NCI-H345 treated with DMSO at 0.1 percent for 48 hours (cell line): ENCODE measurements around the gene DTNA.

Experiments
- DNase-seq: peaks from one replicate; lab custom pipeline; 2025; ENCODE audit not compliant: unreplicated experiment; lab: John Stamatoyannopoulos, UW

The DTNA gene

DNA sequence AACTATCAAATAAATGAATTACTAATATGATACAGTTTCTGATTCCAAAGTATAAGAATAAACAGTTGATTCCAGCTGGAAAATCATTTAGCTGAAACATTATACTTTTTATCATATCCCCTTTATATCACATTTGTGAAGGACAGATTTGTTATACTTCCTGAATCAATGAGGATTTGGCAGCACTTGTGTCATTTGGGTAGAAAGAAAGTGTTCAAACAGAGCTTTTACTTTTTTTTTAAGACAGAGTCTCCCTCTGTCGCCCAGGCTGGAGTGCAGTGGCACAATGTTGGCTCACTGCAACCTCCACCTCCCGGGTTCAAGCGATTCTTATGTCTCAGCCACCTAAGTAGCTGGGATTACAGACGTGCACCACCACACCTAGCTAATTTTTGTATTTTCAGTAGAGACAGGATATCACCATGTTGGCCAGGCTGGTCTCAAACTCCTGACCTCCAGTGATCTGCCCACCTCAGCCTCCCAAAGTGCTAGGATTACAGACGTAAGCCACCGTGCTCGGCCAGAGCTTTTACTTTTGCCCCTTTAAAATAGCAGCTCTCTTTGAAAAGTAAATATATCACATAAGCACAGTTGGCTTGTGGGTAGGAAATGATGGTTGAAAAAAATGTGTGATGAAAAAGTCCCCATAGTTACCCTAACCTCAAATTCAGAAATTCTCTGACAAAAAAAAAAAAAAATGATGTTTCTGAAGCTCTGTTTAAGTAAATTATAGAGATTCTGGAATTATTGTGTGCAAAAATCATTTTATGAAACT, 95.2 kb downstream of the DTNA start:
- no peak for DNase-seq

GRCh38 chr18:34805878-34806351, 95.8 kb downstream of the DTNA start:
- no peak for DNase-seq

DNA sequence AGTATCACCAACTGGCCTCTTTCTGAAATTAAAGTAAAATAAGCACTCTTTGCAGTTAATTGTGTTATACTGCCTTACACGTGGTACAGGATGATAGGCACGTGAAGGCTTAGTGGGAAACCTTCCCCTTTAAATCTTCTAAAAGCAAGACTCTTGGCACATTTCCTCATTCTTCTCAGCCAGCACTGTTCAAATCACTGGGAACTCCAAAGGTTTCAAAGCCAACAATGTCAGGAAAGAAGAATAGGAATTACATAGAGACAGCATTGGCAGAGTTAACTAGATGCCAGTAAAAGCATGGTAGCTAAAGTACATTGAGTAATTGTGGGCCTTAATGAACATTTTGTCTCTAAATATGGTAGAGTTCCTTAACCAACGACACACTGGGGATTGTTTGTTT, 96.4 kb downstream of the DTNA start:
- no peak for DNase-seq

DNA sequence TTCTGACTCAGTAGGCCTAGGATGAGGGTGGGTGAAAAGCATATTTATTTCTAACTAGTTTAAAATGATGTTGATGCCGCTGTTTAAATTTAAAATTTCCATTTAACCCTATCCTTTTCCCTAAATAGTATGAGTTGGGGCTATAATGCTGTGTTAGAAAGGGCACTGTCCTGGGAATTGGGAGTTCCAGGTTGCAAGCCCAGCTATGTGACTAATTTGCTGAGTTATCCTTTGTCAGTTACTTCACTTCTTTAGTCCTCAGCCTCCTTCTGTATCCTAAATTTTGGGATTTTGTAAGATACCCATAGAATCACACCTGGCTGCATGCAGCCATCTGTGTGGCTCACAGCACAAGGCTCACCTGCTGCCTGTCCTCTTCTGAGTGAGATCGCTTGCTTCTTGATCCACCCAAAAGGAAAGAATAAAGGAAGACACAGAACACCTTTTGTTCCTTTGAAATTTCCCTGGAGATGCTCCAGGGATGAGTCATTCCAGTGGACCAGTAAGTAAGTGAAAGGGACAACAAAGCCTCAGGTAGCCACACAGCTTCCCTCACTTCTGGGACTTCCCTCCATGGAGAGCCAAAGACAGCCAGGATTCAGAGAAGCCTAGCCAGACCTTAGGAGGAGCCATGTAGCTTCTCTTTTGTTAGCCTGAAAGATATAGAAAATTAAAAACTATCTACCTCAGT, 97.2 kb downstream of the DTNA start:
- DNase-seq, result no peak

DNA sequence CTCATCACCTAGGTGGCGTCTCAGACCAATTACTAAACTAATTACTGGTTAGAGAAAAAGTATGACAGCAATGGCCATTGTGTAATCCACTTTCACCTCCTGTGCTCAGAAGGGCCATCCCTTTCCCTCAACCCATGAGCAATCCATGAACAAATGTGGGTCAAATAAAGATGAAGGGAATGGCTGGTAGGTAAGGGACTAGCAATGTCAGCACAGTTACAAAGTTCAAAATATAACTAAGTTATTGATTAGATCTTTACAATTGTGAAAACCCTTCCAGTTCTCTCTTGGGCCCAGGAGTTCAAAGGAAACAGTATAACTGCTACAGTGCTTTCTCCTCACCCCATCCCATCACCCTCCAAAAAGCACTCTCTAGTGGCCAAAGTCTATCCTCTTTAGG, 98.3 kb downstream of the DTNA start:
- no peak for DNase-seq

DNA sequence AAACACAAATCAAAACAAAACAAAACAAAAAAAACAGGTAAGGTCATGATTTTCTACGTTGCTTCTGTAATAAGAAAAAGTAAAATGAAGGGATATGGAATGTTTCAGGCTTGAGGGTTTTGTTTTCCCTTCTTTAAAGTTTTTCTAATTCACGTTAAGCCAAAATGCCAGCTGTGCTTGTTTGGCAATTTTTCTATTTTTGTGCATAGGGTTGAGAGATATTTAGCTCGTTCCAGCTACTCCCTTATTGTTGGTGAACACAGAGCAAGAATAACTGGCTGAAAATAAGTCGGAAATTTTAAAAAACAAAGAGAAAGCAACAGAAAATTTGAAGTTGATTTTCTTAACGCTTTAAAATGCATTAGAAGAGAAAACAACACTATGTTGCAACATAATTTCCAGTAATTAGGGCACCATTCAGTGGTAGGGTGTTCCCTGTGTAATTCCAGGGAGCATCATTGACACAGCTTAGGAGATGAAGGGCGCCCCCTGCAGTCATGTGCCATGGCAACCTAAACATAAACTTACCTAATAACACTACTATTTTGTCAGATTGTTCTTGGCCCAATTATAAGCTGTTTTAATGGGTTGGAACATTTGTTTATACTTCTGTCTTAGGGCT, 99.5 kb downstream of the DTNA start:
- DNase-seq, result peak; percentile 3

DNA sequence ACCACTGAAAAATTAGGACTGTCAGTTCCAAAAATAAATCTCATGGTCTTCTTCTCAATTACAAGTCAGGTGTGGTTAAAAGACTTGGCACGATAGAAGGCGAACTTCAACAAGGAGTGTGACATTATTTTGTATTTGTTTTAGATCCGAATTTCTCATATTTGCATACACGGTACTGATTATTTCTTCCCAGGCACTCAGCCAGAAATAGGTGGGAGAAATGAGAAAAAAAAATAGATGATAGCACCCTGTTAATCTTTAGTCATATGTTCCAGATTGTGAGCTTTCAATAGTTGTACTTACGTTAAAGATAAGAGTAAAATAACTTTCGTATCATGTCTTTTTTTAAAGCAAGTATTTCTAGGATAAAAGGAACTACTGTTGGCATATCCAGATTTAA, 106.1 kb downstream of the DTNA start:
- no peak for DNase-seq

- no peak for DNase-seq
Observed at GRCh38 chr18:34817636-34818035, 107.5 kb downstream of the DTNA start.

- no peak for DNase-seq
Observed at GRCh38 chr18:34818064-34818463, 108.0 kb downstream of the DTNA start.

GRCh38 chr18:34820360-34821065, 110.4 kb downstream of the DTNA start:
- DNase-seq, result no peak

DNA sequence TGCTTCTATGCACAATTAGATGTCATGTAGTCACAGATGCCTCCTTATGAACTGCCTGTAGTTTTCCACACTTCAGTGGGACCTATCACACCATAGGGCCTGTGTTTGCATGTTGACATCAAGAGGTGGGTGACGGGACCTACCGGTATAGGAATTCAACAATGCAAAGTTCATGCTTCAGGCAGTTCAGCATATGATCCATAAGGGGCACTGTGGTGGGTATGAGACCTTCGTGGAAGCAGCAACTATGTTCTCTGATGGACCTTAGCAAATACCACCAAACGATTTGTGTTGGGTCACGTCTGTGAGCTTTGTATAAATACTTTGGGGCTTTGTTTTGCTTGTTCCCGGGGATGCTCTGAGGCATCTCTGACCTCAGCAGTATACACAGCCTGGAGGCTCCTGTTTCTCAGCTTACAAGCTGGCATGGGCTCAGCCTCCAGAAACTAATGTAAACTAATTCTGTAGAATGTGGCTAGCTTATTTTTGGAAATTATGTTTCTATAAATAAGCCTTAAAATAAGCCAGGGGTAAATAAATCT, 111.6 kb downstream of the DTNA start:
- no peak for DNase-seq

- DNase-seq, result no peak
Observed at GRCh38 chr18:34828093-34828492, 118.0 kb downstream of the DTNA start.

GRCh38 chr18:34834897-34835296, 124.8 kb downstream of the DTNA start:
- DNase-seq, result no peak

DNA sequence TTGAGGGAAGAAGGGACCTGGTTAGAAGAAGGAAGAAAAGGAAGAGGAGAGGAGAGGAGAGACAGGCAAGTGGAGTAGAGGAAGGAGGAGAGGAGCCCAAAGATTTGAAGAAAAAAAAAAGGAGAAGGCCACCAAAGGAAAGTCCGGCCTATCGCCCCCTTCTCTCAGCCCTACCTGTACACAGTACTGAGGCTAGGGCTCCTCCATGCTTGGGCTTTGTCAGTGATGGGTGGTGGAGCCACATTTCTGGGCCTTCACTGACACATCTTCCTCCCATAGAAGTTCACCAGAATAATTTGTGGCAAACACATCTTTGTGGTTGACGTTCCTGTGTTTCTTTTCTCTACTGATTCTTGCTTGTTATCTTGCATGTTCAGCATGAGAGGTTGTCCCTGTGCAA, 125.4 kb downstream of the DTNA start:
- DNase-seq, result no peak

GRCh38 chr18:34837769-34838272, 127.7 kb downstream of the DTNA start:
- DNase-seq, result no peak

DNA sequence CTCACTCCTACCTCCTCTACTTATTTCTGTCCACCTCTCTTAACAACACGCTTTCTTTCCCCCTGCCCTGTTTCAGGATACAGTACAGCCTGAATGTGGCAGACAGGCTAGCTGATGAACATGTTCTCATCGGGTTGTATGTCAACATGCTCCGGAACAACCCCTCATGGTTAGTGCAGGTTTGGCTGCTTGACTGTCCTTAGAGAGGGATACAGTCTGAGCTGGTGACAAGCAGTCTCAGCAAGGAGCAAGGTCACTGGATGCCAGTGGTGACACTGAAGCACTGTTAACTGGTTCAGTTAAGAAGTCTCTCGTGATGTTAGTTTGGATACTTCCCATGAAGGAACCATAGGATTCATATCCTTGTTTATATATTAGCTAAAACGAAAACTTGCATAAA, 128.6 kb downstream of the DTNA start:
- DNase-seq, result no peak

DNA sequence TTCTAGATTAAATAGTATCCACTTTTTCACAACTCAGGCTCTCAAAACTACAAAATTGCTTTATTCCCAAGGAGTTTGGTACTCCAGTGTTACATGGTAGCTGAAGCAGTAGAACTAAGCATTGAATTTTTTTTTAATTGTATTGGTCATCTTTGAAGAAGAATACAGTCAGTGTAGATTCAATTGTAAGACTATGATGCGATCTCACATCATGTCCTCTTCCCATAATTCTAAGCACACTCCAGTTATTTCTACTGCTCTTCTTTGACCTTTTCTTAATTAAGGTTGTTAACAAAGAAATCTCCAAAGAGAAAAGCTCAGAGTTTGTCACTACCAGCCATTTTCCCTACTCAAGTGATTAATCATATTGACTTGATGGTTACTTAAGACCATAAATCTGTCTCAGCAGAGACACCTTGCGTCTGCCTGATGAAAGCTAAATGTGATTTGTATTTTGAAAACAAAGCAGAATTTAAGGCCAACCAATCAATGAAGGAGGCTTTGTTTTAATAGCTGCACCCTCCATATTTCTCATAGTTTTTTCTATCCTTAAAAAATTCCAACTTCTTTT, 130.2 kb downstream of the DTNA start:
- no peak for DNase-seq

GRCh38 chr18:34841891-34842290, 131.8 kb downstream of the DTNA start:
- no peak for DNase-seq

GRCh38 chr18:34844072-34844471, 134.0 kb downstream of the DTNA start:
- no peak for DNase-seq

DNA sequence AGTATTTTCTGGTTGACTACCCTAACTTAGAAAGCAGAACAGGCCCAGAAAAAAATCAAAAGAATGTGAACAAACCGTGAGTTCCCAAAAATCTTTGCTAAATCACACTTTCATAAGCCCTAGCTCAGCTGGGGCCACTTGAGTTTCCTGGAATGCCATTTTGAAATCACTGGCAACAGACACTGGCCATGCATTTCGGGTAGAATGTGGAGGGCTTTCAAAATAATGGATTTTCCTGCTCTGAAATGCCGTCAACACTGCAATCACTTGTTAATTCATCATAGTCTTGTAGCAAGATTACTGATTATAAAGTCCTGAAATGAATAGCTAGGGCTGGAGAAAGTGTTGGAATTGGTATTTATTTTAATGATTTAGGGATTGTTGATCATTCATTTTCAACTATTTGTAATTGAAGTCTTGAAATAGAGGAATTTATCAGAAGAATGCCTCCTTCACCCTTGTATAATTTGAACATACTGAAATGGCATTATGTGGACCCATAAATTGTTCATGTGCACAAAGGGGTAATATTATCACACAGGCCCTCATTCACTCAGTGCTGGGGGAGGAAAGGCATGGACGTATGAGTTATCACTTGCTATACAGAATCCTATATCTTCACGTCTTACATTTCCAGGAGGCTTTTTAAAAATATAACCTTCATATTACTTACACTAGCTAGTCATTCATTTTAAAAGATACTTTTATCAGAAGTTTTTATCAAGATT, 134.8 kb downstream of the DTNA start:
- no peak for DNase-seq
